HG03097 (cell line): ENCODE results near the gene RNF6.

Experiments
- ATAC-seq: cut with Tn5 transposase; IDR thresholded peaks from one replicate; pipeline ENCODE4 v1.9.1; 2021; ENCODE audit not compliant: unreplicated experiment, low FRiP score

The RNF6 gene

DNA sequence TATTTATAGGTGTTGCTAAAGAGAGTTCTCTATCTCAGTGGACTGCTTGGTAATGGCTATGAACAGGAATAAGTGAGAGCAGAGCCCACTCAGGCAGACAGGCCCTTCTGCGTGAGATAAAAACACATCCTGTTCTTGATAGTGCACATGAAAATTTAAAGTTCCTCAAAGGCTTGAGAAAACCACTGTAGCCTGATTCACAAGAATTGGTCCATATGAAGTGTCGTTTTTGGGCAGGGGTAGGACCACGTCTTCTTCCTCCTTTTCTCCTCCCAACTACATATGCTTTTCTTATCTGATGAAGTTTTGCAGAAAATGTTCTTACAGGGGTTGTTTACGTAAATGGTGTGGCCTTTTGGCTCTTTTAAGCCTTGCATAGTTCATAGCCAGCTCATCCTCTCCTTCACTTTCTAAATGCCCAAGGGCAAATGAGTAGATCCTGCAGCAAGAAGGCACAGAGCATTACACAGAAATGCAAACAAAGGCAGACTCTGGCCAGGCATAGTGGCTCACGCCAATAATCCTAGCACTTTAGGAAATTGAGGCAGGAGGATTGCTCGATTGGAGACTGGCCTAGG is 53.8 kb downstream of the RNF6 start:
- ATAC-seq: no peak

- no peak for ATAC-seq
Observed at GRCh38 chr13:26163812-26164211, 58.3 kb downstream of the RNF6 start.
